Activated CD4-positive, CD25-positive, alpha-beta regulatory T cell (primary cell): ENCODE measurements around the gene PMM2.

ENCODE experiments used
- DNase-seq, 4 experiments: peaks; one replicate each; lab custom pipeline; 2025; lab: John Stamatoyannopoulos, UW

PMM2 gene

DNA sequence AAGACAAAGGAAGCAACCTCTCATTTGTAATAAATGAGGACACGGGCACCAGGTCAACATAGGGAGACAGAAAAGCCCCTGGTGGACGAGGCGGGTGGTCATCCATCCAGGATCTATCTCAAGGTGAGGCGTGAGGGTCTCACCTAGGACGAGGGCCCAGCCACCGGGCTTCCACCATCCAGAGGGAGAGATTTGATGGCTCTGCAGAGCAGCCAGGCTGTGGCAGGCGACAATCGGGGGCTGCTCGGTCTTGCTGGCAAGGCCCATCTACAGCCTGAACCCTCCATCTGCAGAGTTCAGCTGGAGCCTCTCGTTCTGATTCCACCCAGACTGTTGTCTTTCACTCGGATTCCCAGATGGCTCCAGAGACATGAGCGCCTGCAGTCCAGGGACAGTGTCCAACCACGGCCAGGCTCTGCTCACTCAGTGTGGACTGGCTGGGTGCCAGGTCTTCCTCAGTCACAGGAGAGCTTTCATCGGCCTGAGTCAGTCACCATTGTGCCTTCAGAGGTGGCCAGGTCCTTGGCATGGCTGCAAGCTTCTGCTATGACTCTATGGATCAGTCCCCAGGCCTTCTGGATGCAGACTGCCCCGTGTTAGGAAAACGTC is 90.4 kb downstream of the PMM2 start:
- no peak for DNase-seq

DNA sequence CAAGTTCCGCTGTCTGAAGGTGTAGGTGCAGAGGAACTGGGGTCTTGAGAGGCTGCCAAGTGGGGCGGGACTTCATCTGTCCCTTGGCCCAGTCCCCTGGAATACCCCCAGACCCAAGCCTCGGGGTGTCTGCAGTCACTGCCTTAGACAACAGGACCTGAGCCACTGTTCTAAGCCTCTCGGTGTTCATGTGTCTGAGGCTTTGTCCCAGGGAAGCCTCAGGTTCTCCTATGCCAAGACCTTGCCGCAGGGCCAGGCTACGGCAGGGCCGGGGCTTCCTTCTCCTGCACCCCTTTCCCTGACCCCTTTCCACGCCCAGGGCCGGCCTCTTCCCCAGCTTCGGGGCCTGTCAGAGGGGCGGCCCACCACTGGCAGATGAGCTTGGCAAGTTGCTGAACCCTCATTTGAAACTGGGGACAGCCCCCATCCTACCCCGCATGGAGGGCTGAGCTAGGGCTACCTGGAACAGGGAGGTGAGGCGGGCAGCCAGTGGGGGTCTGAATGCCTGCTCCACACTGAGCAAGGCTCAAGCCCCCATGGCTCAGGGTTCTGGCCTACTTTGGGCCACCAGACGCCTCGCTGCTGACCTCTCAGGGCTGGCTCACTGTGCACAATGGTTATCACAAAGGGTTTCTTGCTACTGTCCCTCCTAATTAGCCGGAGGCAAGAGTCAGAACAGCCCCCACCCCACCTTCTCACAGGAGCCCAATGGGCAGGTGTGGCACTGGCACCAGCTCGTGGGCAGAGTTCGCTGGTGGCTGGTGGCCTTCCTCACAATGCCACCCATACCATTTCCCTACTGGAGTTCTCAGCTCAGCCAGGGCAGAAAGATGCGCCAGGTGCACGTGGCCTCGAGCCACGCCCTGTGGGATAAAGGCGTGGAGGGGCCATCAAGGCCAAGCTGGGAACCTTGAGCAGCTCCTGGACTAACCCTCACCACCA is 91.6 kb downstream of the PMM2 start:
- no peak for DNase-seq

DNA sequence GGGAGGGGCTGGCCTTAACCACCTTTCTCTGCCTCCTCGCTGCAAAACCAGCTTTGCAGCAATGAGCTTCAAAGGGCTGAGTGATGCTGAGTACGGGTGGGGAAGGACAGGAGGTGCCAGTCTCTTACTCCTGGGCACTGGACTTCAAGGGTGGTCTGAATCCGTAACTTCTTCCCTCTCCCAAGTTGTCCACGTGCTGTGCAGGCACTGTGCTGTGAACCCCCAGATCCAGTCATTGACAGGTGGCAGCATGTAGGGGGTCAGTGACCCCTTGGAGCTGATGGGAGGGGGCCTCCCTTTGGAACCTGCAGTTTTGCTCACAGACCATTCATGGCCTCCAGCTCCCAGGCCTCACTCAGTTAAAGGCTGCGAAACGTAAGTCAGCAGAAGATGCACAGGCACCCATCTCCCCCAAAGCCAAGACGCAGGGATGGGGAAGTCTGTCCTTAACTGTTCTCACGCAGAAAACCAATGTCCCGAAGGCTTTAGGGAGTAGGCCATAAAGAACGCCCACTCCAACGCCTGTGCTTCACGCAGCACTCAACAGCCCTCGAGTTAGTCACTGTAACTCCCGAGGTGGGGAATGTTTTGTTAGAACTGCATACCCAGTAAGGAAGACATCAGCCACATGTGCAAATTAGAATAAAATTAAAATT is 92.4 kb downstream of the PMM2 start:
- no peak for DNase-seq

DNA sequence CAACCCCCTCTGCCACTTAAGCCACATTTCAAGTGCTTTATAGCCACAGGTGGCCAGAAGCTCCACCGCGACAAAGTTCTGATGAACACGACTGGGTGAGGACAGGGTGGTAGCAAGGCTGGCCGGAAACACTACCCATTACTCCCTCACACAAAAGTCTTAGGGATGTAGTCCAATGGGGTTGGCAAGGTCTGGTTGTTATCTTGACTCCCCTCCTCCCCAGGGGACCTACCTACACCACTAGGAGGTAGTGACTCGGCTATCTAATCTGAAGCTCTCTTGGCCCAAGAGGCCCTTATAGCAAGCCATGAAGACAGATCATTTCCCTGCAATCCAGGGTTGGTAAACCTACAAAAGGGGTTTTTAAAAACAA is 92.9 kb downstream of the PMM2 start:
- no peak for DNase-seq

DNA sequence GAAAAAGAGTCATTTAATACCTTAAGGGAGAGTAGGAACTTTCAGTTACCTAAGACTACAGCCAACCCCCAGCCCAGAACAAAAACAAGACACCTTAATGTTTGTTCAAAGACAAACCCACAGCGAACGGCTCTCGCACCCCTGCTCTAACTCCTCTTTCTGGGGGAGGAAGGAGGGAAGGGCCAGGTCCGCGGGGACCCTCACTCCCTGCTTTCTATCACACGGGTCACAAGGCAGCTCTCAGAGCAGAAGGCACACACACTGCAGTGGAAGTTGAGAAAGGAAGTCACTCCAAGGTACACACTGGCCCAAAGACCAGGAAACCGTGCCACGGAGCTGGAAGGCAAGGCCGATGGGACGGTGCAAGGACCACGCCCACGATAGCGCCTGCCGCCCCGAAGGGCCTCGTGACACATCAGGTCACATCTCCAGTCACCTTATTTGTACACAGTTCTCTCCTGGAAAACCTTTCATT is 94.5 kb downstream of the PMM2 start:
- no peak for DNase-seq

DNA sequence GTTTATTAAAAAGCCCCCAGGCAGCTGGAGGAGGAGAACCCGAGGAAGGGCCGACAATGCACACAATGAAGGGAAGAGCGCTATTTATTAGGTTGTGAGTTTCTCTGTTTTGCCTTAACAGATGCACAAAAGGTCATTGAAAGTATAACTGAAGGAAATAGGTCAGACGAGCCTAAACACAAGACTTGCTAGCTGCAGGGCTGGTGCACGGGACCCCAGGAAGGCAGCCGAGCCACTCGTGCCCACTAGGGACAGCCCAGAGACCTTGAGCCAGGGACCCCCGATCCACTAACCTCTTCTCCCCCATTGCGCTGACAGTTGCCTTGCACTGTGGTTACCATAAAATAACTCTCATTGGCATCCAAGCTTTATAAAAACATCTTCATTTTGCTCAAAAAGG is 95.8 kb downstream of the PMM2 start:
- DNase-seq, result no peak

DNA sequence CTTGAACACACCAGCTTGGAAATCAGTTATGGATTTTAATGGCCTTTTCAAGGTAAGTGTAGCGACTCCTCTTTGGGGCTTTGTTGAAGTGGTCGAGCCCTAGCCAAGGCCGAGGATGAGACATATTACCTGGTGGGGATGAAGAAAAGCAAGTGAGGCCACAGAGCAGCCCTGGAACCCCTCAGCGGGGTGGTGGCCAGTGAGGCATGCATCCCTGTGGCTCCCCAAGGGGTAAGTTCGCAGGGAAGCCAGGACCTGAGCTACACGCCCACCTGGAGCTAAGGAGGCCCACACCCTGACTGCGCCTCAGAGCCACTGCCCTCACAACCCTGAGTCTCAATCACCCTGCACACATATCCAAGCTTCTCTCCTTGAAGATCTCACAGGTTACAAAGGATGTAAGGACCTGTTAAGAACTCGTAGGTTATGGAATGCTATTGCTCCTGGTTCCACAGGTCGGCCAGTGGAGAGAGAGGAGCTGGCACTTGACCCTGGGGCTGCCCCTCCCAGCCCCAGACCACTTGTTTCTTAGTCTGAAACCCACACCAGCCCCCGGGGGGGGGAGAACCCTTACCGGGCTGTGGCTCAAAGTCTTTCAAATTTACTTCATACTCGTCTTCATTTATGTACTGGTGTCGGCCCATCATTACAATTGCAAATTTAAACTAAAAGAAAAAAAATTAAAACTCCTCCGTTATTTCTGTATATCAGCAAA is 96.5 kb downstream of the PMM2 start:
- no peak for DNase-seq

DNA sequence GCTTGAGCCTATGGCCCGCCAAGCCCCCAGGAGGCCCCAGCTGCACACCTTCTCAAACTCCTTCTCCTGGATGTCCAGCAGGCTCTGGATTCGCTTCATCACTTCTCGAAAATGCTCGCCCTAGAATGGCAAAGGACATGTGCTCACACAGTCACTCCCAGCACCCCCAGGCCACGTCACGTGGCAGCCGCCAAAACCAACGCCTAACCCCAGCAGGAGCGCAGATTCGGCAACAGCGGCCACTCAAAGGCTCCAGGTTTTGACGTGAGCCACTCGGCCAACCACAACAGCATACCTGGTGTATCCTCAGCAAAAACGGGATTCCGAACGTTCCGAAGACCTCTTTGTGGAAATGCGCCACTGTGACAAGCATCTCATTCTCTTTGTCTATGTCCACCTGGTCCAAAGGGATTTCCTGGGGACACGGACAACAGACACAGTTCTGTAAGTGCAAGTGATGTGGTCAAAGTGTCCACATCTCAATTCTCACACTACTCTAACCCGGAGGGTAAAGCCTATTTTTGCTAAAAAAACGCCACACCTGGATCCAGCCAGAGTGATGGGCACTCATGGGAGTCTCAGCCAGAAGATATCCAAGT is 97.2 kb downstream of the PMM2 start:
- no peak for DNase-seq

DNA sequence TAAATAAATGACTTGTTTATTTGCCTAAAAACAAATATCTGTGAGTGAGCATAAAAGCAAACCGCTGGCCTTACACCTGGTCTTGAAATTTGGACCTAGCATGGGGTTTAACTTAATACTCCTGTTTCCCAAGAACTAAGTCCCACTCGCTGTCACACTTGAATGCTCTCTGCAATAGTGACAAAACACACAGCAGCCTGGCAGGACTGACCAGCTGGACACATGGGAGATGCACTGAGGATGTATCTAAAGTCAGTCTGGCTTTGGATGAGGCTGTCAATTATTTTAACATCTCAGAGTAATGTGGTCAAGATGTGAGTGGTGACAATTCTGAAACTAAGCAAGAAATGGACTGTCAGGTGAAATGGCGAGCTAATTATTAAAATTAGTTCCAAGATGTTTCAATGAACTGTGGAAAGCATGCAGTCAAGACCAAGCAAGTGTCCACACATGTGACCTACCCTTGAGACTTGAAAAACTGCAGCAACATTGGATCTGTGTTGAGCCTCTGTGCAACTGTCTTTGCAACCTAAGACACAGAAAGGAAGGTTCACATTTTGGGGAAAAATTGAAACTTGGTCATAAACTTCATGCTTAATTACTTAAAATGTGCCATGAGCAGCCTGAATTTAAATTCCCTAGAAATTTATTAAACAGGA is 101.2 kb downstream of the PMM2 start:
- DNase-seq, result no peak
